Left lobe of liver (tissue), 2 donors: ENCODE measurements around the gene PKD2L2. TPM values are rescaled to one million over a fixed set of nuclear protein-coding genes. Genes with fewer than 3 reads are reported as not detected.
A peak's percentile ranks its signal among the peaks of the same experiment; 100 is the strongest.
"Not testable (repeated sequence)": the region's sequence is repeated elsewhere in the genome, so short reads cannot be mapped to it uniquely, and the experiment has no call there.

Experiments used
- ATAC-seq: fragments of 200-7000 bp; cut with Tn5 transposase; one replicate; pipeline ENCODE4 v1.9.1; 2020; ENCODE audit warnings: mild to moderate bottlenecking, moderate library complexity
- DNase-seq: peaks from one replicate; pipeline ENCODE4 v3.0.0-alpha.2; 2020; ENCODE audit warnings: low spot score
- total RNA-seq: library from RNA; stranded (reverse); gene quantifications from one replicate; pipeline ENCODE4 v1.2.1, GENCODE V29; 2021
- donor health status: DM: no; HTN: no; CAD: no; lungs with moderate emphysema.
- donor health status: DM: no; HTN: yes; CAD: no.

The PKD2L2 gene
- total RNA-seq, 1 donor from 2014 or later: not detected

DNA sequence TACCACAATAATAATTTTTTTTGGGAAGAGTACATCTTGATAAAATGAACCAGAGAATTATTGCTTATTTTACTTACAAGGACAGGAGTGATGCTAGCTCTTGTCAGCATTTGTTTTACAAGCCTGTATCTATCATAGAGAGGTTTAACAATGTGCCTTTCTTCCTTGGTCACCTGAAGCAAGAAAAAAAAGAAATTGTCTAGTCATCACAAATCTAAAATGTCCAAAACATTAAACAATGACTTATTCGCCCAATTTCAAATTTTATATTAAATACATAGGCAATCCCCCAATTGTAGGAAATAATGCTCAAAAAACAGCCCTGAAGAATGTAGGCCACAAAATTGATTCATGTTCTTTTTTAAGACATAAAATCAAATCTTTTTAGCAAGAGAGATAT is 56.6 kb downstream of the PKD2L2 start:
- no peak for ATAC-seq
- no peak for DNase-seq

DNA sequence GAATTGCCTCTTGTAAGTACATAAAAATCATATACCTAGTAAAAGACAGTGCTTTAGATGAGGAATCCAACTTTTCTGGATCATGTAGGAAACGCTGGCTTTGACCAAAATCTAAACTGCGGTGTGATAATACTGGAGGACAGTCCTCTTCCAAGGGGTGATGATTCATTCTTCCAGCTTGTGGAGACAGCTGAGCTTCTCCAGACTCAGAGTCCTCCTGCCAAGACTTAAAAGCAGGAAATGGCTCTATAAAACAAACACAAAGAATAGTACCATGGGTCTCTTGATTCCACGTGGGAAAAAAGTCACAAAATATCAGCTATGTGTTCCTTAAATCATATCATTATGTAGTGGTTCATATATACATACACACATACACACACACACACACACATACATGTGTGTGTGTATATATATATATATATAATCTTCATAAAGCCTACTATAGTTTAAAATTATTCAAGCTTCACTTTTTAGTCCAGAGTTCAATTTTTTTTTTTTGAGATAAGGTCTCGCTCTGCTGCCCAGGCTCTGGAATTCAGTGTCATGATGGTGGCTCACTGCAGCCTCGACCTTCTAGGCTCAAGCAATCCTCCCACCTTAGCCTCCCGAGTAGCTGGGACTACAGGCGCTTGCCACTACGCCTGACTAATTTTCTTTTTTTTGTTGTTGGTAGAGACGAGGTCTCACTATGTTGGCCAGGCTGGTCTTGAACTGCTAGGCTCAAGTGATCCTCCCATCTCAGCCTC is 65.0 kb downstream of the PKD2L2 start:
- peak; percentile 36 for ATAC-seq
- DNase-seq: no peak

DNA sequence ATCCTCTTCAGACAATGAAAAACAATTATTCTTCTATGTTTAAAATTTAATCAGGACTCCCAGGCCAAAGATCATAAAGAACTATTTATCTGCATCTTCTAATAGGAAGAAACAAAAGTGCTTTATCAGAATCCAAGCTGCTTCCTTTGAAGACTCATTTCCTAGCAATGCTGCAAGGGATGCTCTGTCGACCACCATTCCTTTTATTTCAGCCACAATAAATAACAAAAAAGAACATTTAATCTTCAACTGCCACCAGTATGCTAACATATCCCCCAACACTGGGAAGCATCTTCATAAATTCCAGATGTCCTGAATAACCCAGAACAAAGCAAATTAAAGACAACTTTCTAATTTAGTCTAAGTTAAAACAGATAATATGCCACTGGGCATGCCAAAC is 68.7 kb downstream of the PKD2L2 start:
- ATAC-seq (no peak), DNase-seq (no peak)

- DNase-seq (no peak), ATAC-seq (no peak)
Measured at GRCh38 chr5:137959488-137959887, 70.2 kb downstream of the PKD2L2 start.

DNA sequence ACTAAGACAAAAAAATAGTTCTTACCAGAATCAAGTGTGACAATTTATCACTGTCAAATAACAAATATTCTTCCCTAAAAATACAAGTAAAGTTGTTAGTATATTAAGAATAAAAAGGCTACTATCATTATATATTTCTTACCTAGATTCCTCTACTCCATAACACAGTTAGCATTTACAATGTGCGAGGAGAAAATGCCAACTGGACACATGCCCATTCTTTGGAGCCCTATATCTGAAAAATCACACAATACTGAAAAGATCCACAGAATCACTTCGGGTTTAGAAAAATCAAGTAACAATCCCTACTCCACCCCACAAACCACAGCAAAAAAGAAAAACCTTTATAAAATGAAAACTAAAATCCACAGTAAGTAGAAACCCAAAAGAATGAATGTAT is 70.9 kb downstream of the PKD2L2 start:
- ATAC-seq: no peak
- DNase-seq: no peak

DNA sequence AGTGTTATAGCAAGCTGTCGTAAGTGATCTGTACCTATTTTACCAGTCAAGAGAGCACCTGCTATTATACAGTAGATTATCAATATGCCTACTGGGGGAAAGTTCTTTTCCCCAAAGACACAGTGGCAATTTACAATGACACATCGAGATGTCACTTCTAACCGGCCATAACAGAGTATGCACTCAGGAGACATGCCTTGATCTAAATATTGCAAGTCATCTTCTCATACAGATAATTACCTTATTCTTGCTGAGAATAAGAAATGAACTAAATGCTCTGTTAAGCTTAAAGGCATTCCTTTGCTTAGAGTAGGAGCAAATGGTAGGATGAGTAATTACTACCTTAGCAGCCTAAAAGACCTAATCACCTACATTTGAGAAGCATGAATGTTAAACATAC is 71.6 kb downstream of the PKD2L2 start:
- ATAC-seq (no peak), DNase-seq (no peak)

- not testable (repeated sequence) for ATAC-seq
Measured at GRCh38 chr5:137970384-137970783, 81.1 kb downstream of the PKD2L2 start.

DNA sequence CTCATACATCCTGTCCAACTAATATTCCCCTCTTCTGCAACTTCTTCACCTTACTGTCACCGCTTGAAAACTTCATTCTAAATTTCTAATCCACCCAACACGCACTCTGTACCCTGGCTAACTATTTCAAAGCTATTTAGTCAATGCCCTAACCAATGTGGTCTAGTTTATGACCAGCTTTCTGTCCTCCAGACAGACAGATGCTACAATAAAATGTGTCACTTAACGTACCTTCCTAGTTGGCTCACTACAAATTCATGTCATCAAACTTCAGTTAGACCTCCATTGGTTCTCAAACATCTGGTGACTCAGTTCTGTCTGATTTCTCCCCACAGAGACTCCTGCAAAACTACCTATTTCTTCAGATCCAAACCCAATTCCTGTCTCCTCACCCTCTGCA is 86.0 kb downstream of the PKD2L2 start:
- DNase-seq: no peak
- no peak for ATAC-seq

More at GRCh38 chr5:137970384-137970783, 81.1 kb downstream of the PKD2L2 start:
- not testable (repeated sequence) for DNase-seq

- DNase-seq: no peak
- no peak for ATAC-seq
Measured at GRCh38 chr5:137989419-137989818, 100.2 kb downstream of the PKD2L2 start.

Other genes starting within 250 kb of the PKD2L2 start
- 10.6 TPM for gene KLHL3, start 153.4 kb upstream of the PKD2L2 start, total RNA-seq
- 8.6 TPM for gene HNRNPA0, start 135.1 kb upstream of the PKD2L2 start, total RNA-seq
- not detected for gene MYOT, start 21.6 kb upstream of the PKD2L2 start, total RNA-seq
- 8.0 TPM for gene FAM13B, start 143.6 kb downstream of the PKD2L2 start, total RNA-seq
- gene WNT8A, start 194.6 kb downstream of the PKD2L2 start, total RNA-seq: not detected
- 0.20 TPM for gene NME5, start 250.0 kb downstream of the PKD2L2 start, total RNA-seq